DOHH2 (cell line): Measurements from ENCODE around the gene PARD6B.

Experiments
- H3F3A ChIP-seq: fragments of 200-600 bp; sonication (generic), shearing (Covaris generic); 2 replicates; pipeline ENCODE4 v1.6.0; 2016; ENCODE audit warnings: antibody characterized with exemption, mild to moderate bottlenecking; ENCODE audit not compliant: control insufficient read depth, insufficient read depth
- H3K27ac ChIP-seq: fragments of 200-600 bp; sonication (generic); 2 replicates; pipeline ENCODE4 v1.5.1; 2014; ENCODE audit warnings: low read depth, mild to moderate bottlenecking, low read length, moderate library complexity
- H3K27me3 ChIP-seq: fragments of 200-600 bp; sonication (generic); 2 replicates; pipeline ENCODE4 v1.6.1; 2014; ENCODE audit warnings: mild to moderate bottlenecking, low read length, mixed read lengths; ENCODE audit not compliant: control insufficient read depth
- H3K36me3 ChIP-seq: fragments of 200-600 bp; sonication (generic); 2 replicates; pipeline ENCODE4 v1.6.1; 2014; ENCODE audit warnings: mild to moderate bottlenecking, low read length, moderate library complexity, mixed read lengths; ENCODE audit not compliant: control insufficient read depth
- H3K4me1 ChIP-seq: fragments of 200-600 bp; sonication (generic); 2 replicates; pipeline ENCODE4 v1.6.1; 2014; ENCODE audit warnings: mild to moderate bottlenecking, low read length, mixed read lengths; ENCODE audit not compliant: control insufficient read depth
- H3K4me2 ChIP-seq: fragments of 200-600 bp; sonication (generic); 2 replicates; pipeline ENCODE4 v1.6.0; 2014; ENCODE audit warnings: mild to moderate bottlenecking, low read length, moderate library complexity
- H3K4me3 ChIP-seq: fragments of 200-600 bp; sonication (generic); 2 replicates; pipeline ENCODE4 v1.5.1; 2014; ENCODE audit warnings: mild to moderate bottlenecking, low read length, mixed read lengths
- H3K79me2 ChIP-seq: fragments of 200-600 bp; sonication (generic); 2 replicates; pipeline ENCODE4 v1.6.1; 2014; ENCODE audit warnings: mild to moderate bottlenecking, low read length, mixed read lengths; ENCODE audit not compliant: control insufficient read depth
- H3K9me2 ChIP-seq: fragments of 200-600 bp; sonication (generic); replicated peaks from 2 replicates; pipeline ENCODE4 v1.6.1; 2014; ENCODE audit warnings: mild to moderate bottlenecking, low read length, mixed read lengths; ENCODE audit not compliant: control insufficient read depth
- H3K9me3 ChIP-seq: fragments of 200-600 bp; sonication (generic); 2 replicates; pipeline ENCODE4 v1.6.1; 2014; ENCODE audit warnings: antibody characterized with exemption, low read length, mixed read lengths; ENCODE audit not compliant: control insufficient read depth, insufficient read depth
- H4K20me1 ChIP-seq: fragments of 200-600 bp; sonication (generic); 2 replicates; pipeline ENCODE4 v1.6.0; 2014; ENCODE audit warnings: low read depth, mild to moderate bottlenecking, antibody characterized with exemption, low read length, moderate library complexity; ENCODE audit not compliant: control insufficient read depth, insufficient read depth
- EZH2phosphoT487 ChIP-seq: fragments of 200-600 bp; sonication (generic); IDR thresholded peaks from 2 replicates; pipeline ENCODE4 v1.6.1; 2017; ENCODE audit warnings: borderline replicate concordance, mild to moderate bottlenecking, antibody characterized with exemption, low read length, moderate library complexity, mixed read lengths
- TF ChIP-seq, protein P1 (sequence below): fragments of 200-600 bp; sonication (generic); IDR thresholded peaks from one replicate; pipeline ENCODE4 v1.5.1; 2014; ENCODE audit warnings: antibody characterized with exemption, mild to moderate bottlenecking, low read depth, low read length; ENCODE audit not compliant: poor library complexity, severe bottlenecking

The PARD6B gene

GRCh38 chr20:50724851-50725723, 6.3 kb upstream of the PARD6B start:
- no peaks in the 10 kb centered on the region; the same call in 1 of the 2 replicates for H3K79me2 ChIP-seq
- H3K27ac ChIP-seq, result no peak overlapping the region
- peaks cover 2% of the 10 kb centered on the region for H3K4me1 ChIP-seq
- no peak overlapping the region for H3K4me2 ChIP-seq
- TF ChIP-seq EZH2phosphoT487, result no peak
- TF ChIP-seq, protein P1, sequence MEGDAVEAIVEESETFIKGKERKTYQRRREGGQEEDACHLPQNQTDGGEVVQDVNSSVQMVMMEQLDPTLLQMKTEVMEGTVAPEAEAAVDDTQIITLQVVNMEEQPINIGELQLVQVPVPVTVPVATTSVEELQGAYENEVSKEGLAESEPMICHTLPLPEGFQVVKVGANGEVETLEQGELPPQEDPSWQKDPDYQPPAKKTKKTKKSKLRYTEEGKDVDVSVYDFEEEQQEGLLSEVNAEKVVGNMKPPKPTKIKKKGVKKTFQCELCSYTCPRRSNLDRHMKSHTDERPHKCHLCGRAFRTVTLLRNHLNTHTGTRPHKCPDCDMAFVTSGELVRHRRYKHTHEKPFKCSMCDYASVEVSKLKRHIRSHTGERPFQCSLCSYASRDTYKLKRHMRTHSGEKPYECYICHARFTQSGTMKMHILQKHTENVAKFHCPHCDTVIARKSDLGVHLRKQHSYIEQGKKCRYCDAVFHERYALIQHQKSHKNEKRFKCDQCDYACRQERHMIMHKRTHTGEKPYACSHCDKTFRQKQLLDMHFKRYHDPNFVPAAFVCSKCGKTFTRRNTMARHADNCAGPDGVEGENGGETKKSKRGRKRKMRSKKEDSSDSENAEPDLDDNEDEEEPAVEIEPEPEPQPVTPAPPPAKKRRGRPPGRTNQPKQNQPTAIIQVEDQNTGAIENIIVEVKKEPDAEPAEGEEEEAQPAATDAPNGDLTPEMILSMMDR, result no peak
- H4K20me1 ChIP-seq, result no peaks in the 10 kb centered on the region
- H3K27me3 ChIP-seq, result no peaks in the 10 kb centered on the region
- H3K9me3 ChIP-seq, result no peaks in the 10 kb centered on the region
- no peak overlapping the region for H3K4me3 ChIP-seq
- H3F3A ChIP-seq, result no peaks in the 10 kb centered on the region
- no peaks in the 10 kb centered on the region for H3K36me3 ChIP-seq
- no peaks in the 10 kb centered on the region for H3K9me2 ChIP-seq

DNA sequence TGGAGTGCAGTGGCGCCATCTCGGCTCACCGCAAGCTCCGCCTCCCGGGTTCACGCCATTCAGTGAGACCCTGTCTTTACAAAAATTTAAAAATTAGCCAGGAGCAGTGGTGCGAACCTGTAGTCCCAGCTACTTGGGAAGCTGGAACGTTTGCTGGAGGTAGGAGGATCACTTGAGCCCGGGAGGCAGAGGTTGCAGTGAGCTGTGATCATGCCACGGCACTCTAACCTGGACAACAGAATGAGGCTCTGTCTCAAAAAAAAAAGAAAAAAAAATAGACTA, 5.7 kb upstream of the PARD6B start:
- H3K4me2 ChIP-seq, result no peak overlapping the region

DNA sequence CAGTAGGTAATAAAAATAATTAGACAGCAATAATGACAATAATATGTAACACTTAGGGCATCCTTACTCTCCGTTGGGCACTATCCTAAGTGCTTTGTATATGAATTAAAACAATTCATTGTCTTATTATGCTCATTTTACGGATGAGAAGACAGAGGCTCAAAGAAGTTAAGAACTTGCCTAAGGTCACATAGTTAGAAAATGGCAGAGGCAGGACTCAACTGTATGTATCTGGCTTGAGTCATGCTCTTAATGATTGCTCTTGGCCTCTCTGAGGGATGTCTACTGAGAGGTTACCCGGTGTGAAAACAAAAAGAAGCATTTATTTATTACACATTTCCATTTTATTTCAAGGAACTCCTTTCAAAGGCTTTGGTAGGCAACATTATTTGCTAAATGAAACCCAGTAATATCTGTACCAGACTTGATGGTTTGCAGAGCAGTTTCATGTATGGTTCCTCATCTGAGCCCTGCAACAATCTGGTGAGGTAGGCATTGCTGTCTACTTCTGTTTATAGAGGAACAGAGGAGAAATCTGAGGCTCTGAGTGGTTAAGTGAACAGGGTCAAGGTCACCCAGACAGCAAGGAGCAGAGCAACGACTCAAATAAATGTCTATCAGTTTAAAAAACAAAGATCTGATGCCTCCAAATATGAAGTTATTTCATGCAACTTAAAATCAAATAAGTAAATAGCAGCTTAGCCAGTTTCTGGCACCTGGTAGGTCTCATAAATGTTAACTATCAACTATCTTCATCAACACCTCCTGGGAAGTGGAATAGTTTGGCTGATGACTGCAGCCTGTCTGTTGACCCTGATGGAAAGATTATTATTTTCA, 4.2 kb upstream of the PARD6B start:
- Histone ChIP-seq H3K27ac (no peak overlapping the region), H3K4me1 (peaks cover 10% of the 10 kb centered on the region), H4K20me1 (no peaks in the 10 kb centered on the region), H3K9me2 (no peaks in the 10 kb centered on the region), H3K4me3 (no peak overlapping the region), H3F3A (no peaks in the 10 kb centered on the region), H3K4me2 (no peak overlapping the region), H3K9me3 (no peaks in the 10 kb centered on the region), H3K27me3 (no peaks in the 10 kb centered on the region), H3K36me3 (peaks cover 4% of the 10 kb centered on the region), H3K79me2 (peaks cover 11% of the 10 kb centered on the region)
- TF ChIP-seq, protein P1, result no peak
- no peak for TF ChIP-seq EZH2phosphoT487

More for the DNA sequence above, 5.7 kb upstream of the PARD6B start:
- no peak overlapping the region for H3K4me3 ChIP-seq
- H3K27me3 ChIP-seq, result no peaks in the 10 kb centered on the region
- TF ChIP-seq, protein P1, result no peak
- no peak for TF ChIP-seq EZH2phosphoT487
- no peaks in the 10 kb centered on the region for H3K9me2 ChIP-seq
- H3K27ac ChIP-seq, result no peak overlapping the region
- H3K9me3 ChIP-seq, result no peaks in the 10 kb centered on the region
- H3K36me3 ChIP-seq, result no peaks in the 10 kb centered on the region
- peaks cover 7% of the 10 kb centered on the region for H3K4me1 ChIP-seq
- H3K79me2 ChIP-seq, result peaks cover 3% of the 10 kb centered on the region; the same call in 1 of the 2 replicates
- no peaks in the 10 kb centered on the region for H4K20me1 ChIP-seq
- no peaks in the 10 kb centered on the region for H3F3A ChIP-seq
